ENCODE measurements around the gene ADGRF3. TPM values are rescaled to one million over a fixed set of nuclear protein-coding genes. Genes with fewer than 3 reads are reported as not detected.

The ADGRF3 gene
- total and polyA plus RNA-seq, 2 of the 13 experiments (the other 11 are each of a cell fraction or from before 2014, with no cell fraction given), result 0.40 to 1.5 TPM

DNA sequence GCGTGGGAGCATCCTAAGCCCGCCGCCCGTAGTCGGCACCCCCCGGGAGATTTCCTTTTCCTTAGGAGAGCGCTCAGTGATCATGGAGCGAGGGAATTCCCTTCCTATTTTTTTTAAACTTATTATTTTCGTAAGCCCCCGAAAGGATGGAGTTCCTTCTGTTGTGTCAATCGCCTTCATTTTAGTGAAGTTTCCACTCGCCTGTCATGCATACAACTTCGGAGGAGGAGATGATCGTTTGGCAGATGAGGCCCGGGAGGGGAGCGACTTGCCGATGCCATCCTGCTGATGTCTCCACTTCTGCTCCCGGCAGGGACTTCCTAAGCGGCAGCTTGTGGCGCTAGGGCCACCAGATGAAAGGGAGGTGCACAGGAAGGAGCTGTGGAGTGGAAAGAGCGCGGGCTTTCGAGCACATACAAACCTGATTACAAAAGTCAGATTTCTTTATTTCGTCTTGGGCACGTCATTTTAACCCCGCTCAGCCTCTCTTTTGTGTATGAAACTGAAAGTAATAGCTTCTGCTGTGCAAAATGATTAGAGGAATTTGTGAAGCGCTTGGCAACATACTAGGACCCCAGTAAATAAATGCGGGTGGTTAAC is at the start of gene ADGRF3 (continued):
- TF ChIP-seq, protein P1, sequence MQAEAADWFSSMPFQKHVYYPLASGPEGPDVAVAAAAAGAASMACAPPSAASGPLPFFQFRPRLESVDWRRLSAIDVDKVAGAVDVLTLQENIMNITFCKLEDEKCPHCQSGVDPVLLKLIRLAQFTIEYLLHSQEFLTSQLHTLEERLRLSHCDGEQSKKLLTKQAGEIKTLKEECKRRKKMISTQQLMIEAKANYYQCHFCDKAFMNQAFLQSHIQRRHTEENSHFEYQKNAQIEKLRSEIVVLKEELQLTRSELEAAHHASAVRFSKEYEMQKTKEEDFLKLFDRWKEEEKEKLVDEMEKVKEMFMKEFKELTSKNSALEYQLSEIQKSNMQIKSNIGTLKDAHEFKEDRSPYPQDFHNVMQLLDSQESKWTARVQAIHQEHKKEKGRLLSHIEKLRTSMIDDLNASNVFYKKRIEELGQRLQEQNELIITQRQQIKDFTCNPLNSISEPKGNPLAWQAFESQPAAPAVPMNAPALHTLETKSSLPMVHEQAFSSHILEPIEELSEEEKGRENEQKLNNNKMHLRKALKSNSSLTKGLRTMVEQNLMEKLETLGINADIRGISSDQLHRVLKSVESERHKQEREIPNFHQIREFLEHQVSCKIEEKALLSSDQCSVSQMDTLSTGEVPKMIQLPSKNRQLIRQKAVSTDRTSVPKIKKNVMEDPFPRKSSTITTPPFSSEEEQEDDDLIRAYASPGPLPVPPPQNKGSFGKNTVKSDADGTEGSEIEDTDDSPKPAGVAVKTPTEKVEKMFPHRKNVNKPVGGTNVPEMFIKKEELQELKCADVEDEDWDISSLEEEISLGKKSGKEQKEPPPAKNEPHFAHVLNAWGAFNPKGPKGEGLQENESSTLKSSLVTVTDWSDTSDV (CRISPR knock-in tag; IDR thresholded peaks at IDR 0.05), result no peak
- TF ChIP-seq RXRA (CRISPR knock-in tag; IDR thresholded peaks at IDR 0.05), result no peak; the same call in 1 of the 2 replicates
- TF ChIP-seq, protein P2, sequence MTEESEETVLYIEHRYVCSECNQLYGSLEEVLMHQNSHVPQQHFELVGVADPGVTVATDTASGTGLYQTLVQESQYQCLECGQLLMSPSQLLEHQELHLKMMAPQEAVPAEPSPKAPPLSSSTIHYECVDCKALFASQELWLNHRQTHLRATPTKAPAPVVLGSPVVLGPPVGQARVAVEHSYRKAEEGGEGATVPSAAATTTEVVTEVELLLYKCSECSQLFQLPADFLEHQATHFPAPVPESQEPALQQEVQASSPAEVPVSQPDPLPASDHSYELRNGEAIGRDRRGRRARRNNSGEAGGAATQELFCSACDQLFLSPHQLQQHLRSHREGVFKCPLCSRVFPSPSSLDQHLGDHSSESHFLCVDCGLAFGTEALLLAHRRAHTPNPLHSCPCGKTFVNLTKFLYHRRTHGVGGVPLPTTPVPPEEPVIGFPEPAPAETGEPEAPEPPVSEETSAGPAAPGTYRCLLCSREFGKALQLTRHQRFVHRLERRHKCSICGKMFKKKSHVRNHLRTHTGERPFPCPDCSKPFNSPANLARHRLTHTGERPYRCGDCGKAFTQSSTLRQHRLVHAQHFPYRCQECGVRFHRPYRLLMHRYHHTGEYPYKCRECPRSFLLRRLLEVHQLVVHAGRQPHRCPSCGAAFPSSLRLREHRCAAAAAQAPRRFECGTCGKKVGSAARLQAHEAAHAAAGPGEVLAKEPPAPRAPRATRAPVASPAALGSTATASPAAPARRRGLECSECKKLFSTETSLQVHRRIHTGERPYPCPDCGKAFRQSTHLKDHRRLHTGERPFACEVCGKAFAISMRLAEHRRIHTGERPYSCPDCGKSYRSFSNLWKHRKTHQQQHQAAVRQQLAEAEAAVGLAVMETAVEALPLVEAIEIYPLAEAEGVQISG (CRISPR knock-in tag; IDR thresholded peaks at IDR 0.05), result no peak
- TF ChIP-seq GFI1 (CRISPR knock-in tag; IDR thresholded peaks at IDR 0.05; ENCODE audit: borderline replicate concordance), result no peak
- TF ChIP-seq ZNF839 (CRISPR knock-in tag; IDR thresholded peaks at IDR 0.05; ENCODE audit: borderline replicate concordance), result no peak
- no peak for TF ChIP-seq ZFP62 (CRISPR knock-in tag; IDR thresholded peaks at IDR 0.05)
- no peak for TF ChIP-seq SP4 (CRISPR knock-in tag; IDR thresholded peaks at IDR 0.05)
- TF ChIP-seq ZNF326 (CRISPR knock-in tag; IDR thresholded peaks at IDR 0.05; ENCODE audit: borderline replicate concordance), result no peak
- TF ChIP-seq, protein P3, sequence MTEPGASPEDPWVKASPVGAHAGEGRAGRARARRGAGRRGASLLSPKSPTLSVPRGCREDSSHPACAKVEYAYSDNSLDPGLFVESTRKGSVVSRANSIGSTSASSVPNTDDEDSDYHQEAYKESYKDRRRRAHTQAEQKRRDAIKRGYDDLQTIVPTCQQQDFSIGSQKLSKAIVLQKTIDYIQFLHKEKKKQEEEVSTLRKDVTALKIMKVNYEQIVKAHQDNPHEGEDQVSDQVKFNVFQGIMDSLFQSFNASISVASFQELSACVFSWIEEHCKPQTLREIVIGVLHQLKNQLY (CRISPR knock-in tag; IDR thresholded peaks at IDR 0.05), result no peak
- TF ChIP-seq KDM6A (CRISPR knock-in tag; IDR thresholded peaks at IDR 0.05; ENCODE audit: low read depth), result no peak
- TF ChIP-seq ZNF160 (CRISPR knock-in tag; IDR thresholded peaks at IDR 0.05), result no peak
- TF ChIP-seq ZNF430 (CRISPR knock-in tag; IDR thresholded peaks at IDR 0.05), result no peak
- no peak for TF ChIP-seq TOPORS (CRISPR knock-in tag; IDR thresholded peaks at IDR 0.05)
- TF ChIP-seq, protein P4, sequence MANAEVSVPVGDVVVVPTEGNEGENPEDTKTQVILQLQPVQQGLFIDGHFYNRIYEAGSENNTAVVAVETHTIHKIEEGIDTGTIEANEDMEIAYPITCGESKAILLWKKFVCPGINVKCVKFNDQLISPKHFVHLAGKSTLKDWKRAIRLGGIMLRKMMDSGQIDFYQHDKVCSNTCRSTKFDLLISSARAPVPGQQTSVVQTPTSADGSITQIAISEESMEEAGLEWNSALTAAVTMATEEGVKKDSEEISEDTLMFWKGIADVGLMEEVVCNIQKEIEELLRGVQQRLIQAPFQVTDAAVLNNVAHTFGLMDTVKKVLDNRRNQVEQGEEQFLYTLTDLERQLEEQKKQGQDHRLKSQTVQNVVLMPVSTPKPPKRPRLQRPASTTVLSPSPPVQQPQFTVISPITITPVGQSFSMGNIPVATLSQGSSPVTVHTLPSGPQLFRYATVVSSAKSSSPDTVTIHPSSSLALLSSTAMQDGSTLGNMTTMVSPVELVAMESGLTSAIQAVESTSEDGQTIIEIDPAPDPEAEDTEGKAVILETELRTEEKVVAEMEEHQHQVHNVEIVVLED (CRISPR knock-in tag; IDR thresholded peaks at IDR 0.05; ENCODE audit: borderline replicate concordance), result no peak
- TF ChIP-seq, protein P5, sequence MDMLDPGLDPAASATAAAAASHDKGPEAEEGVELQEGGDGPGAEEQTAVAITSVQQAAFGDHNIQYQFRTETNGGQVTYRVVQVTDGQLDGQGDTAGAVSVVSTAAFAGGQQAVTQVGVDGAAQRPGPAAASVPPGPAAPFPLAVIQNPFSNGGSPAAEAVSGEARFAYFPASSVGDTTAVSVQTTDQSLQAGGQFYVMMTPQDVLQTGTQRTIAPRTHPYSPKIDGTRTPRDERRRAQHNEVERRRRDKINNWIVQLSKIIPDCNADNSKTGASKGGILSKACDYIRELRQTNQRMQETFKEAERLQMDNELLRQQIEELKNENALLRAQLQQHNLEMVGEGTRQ (IDR thresholded peaks at IDR 0.05; ENCODE audit: low read depth, low read length), result no peak
- TF ChIP-seq, protein P5 (CRISPR knock-in tag; IDR thresholded peaks at IDR 0.05; ENCODE audit: borderline replicate concordance), result no peak
- TF ChIP-seq, protein P6, sequence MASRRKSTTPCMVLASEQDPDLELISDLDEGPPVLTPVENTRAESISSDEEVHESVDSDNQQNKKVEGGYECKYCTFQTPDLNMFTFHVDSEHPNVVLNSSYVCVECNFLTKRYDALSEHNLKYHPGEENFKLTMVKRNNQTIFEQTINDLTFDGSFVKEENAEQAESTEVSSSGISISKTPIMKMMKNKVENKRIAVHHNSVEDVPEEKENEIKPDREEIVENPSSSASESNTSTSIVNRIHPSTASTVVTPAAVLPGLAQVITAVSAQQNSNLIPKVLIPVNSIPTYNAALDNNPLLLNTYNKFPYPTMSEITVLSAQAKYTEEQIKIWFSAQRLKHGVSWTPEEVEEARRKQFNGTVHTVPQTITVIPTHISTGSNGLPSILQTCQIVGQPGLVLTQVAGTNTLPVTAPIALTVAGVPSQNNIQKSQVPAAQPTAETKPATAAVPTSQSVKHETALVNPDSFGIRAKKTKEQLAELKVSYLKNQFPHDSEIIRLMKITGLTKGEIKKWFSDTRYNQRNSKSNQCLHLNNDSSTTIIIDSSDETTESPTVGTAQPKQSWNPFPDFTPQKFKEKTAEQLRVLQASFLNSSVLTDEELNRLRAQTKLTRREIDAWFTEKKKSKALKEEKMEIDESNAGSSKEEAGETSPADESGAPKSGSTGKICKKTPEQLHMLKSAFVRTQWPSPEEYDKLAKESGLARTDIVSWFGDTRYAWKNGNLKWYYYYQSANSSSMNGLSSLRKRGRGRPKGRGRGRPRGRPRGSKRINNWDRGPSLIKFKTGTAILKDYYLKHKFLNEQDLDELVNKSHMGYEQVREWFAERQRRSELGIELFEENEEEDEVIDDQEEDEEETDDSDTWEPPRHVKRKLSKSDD (CRISPR knock-in tag; IDR thresholded peaks at IDR 0.05; ENCODE audit: low read depth), result no peak
